Measurements from ENCODE around the gene NYNRIN.

NYNRIN gene

GRCh38 chr14:24409192-24409591 lies 10.4 kb downstream of the NYNRIN start:
- Histone ChIP-seq H3K4me1 (ENCODE audit: control insufficient read depth, insufficient read depth, low read length) (no peaks in the 10 kb centered on the region), H3K4me2 (ENCODE audit: low read length) (no peak overlapping the region), H3K4me3 (ENCODE audit: low read length) (no peak overlapping the region), H3K36me3 (ENCODE audit: insufficient read depth, low read length) (no peaks in the 10 kb centered on the region), H3K9ac (ENCODE audit: low read depth, low read length) (no peak overlapping the region), H3K9me3 (replicated peaks; ENCODE audit: low read length) (no peaks in the 10 kb centered on the region), H3K27me3 (ENCODE audit: control insufficient read depth, insufficient read depth, low read length) (peaks cover 24% of the 10 kb centered on the region)

- H3K36me3 ChIP-seq (ENCODE audit: insufficient read depth, low read length), result no peaks in the 10 kb centered on the region
- no peaks in the 10 kb centered on the region for H3K4me1 ChIP-seq (ENCODE audit: control insufficient read depth, insufficient read depth, low read length)
Observed at GRCh38 chr14:24409956-24410355, 11.2 kb downstream of the NYNRIN start.

GRCh38 chr14:24411443-24412389 lies 12.9 kb downstream of the NYNRIN start:
- Histone ChIP-seq H3K4me3 (ENCODE audit: low read length) (no peak overlapping the region), H3K27me3 (ENCODE audit: control insufficient read depth, insufficient read depth, low read length) (peaks cover 24% of the 10 kb centered on the region), H3K36me3 (ENCODE audit: insufficient read depth, low read length) (no peaks in the 10 kb centered on the region), H3K9ac (ENCODE audit: low read depth, low read length) (no peak overlapping the region), H3K9me3 (replicated peaks; ENCODE audit: low read length) (no peaks in the 10 kb centered on the region), H3K4me1 (ENCODE audit: control insufficient read depth, insufficient read depth, low read length) (no peaks in the 10 kb centered on the region), H3K4me2 (ENCODE audit: low read length) (no peak overlapping the region)

More at GRCh38 chr14:24409956-24410355, 11.2 kb downstream of the NYNRIN start:
- H3K4me3 ChIP-seq (ENCODE audit: low read length), result no peak overlapping the region
- peaks cover 24% of the 10 kb centered on the region for H3K27me3 ChIP-seq (ENCODE audit: control insufficient read depth, insufficient read depth, low read length)
- H3K9me3 ChIP-seq (replicated peaks; ENCODE audit: low read length), result no peaks in the 10 kb centered on the region
- no peak overlapping the region for H3K4me2 ChIP-seq (ENCODE audit: low read length)
- no peak overlapping the region for H3K9ac ChIP-seq (ENCODE audit: low read depth, low read length)

- Histone ChIP-seq H3K9me3 (replicated peaks; ENCODE audit: low read length) (no peaks in the 10 kb centered on the region), H3K4me3 (ENCODE audit: low read length) (no peak overlapping the region), H3K36me3 (ENCODE audit: insufficient read depth, low read length) (no peaks in the 10 kb centered on the region), H3K9ac (ENCODE audit: low read depth, low read length) (no peak overlapping the region), H3K4me1 (ENCODE audit: control insufficient read depth, insufficient read depth, low read length) (no peaks in the 10 kb centered on the region), H3K4me2 (ENCODE audit: low read length) (no peak overlapping the region), H3K27me3 (ENCODE audit: control insufficient read depth, insufficient read depth, low read length) (peaks cover 16% of the 10 kb centered on the region)
Observed at GRCh38 chr14:24414077-24414476, 15.3 kb downstream of the NYNRIN start.

- no peak overlapping the region for H3K4me3 ChIP-seq (ENCODE audit: low read length)
- no peak overlapping the region for H3K9ac ChIP-seq (ENCODE audit: low read depth, low read length)
- H3K27me3 ChIP-seq (ENCODE audit: control insufficient read depth, insufficient read depth, low read length), result peaks cover 14% of the 10 kb centered on the region
- no peaks in the 10 kb centered on the region for H3K9me3 ChIP-seq (replicated peaks; ENCODE audit: low read length)
- no peaks in the 10 kb centered on the region for H3K4me1 ChIP-seq (ENCODE audit: control insufficient read depth, insufficient read depth, low read length)
- no peak overlapping the region for H3K4me2 ChIP-seq (ENCODE audit: low read length)
- no peaks in the 10 kb centered on the region for H3K36me3 ChIP-seq (ENCODE audit: insufficient read depth, low read length)
Observed at GRCh38 chr14:24414732-24415420, 16.1 kb downstream of the NYNRIN start.

- Histone ChIP-seq H3K9me3 (replicated peaks; ENCODE audit: low read length) (no peaks in the 10 kb centered on the region), H3K4me1 (ENCODE audit: control insufficient read depth, insufficient read depth, low read length) (no peaks in the 10 kb centered on the region), H3K4me3 (ENCODE audit: low read length) (no peak overlapping the region), H3K4me2 (ENCODE audit: low read length) (no peak overlapping the region), H3K36me3 (ENCODE audit: insufficient read depth, low read length) (no peaks in the 10 kb centered on the region), H3K27me3 (ENCODE audit: control insufficient read depth, insufficient read depth, low read length) (peaks cover 13% of the 10 kb centered on the region), H3K9ac (ENCODE audit: low read depth, low read length) (no peak overlapping the region)
Observed at GRCh38 chr14:24415421-24416253, 16.8 kb downstream of the NYNRIN start.

GRCh38 chr14:24416254-24416931 lies 17.6 kb downstream of the NYNRIN start:
- H3K4me3 ChIP-seq (ENCODE audit: low read length), result no peak overlapping the region
- H3K36me3 ChIP-seq (ENCODE audit: insufficient read depth, low read length), result no peaks in the 10 kb centered on the region
- peaks cover 5% of the 10 kb centered on the region for H3K27me3 ChIP-seq (ENCODE audit: control insufficient read depth, insufficient read depth, low read length)
- H3K9ac ChIP-seq (ENCODE audit: low read depth, low read length), result no peak overlapping the region
- H3K4me2 ChIP-seq (ENCODE audit: low read length), result no peak overlapping the region
- no peaks in the 10 kb centered on the region for H3K4me1 ChIP-seq (ENCODE audit: control insufficient read depth, insufficient read depth, low read length)
- no peaks in the 10 kb centered on the region for H3K9me3 ChIP-seq (replicated peaks; ENCODE audit: low read length)

GRCh38 chr14:24416932-24417619 lies 18.3 kb downstream of the NYNRIN start:
- Histone ChIP-seq H3K4me2 (ENCODE audit: low read length) (no peak overlapping the region), H3K9ac (ENCODE audit: low read depth, low read length) (no peak overlapping the region), H3K4me3 (ENCODE audit: low read length) (no peak overlapping the region), H3K36me3 (ENCODE audit: insufficient read depth, low read length) (no peaks in the 10 kb centered on the region), H3K9me3 (replicated peaks; ENCODE audit: low read length) (no peaks in the 10 kb centered on the region), H3K27me3 (ENCODE audit: control insufficient read depth, insufficient read depth, low read length) (peaks cover 5% of the 10 kb centered on the region), H3K4me1 (ENCODE audit: control insufficient read depth, insufficient read depth, low read length) (no peaks in the 10 kb centered on the region)

- Histone ChIP-seq H3K9ac (ENCODE audit: low read depth, low read length) (no peak overlapping the region), H3K4me1 (ENCODE audit: control insufficient read depth, insufficient read depth, low read length) (no peaks in the 10 kb centered on the region), H3K36me3 (ENCODE audit: insufficient read depth, low read length) (no peaks in the 10 kb centered on the region), H3K4me2 (ENCODE audit: low read length) (no peak overlapping the region), H3K27me3 (ENCODE audit: control insufficient read depth, insufficient read depth, low read length) (peaks cover 7% of the 10 kb centered on the region), H3K4me3 (ENCODE audit: low read length) (no peak overlapping the region), H3K9me3 (replicated peaks; ENCODE audit: low read length) (no peaks in the 10 kb centered on the region)
Observed at GRCh38 chr14:24417832-24418491, 19.2 kb downstream of the NYNRIN start.

GRCh38 chr14:24418492-24418873 lies 19.7 kb downstream of the NYNRIN start:
- Histone ChIP-seq H3K4me2 (ENCODE audit: low read length) (no peak overlapping the region), H3K4me1 (ENCODE audit: control insufficient read depth, insufficient read depth, low read length) (no peaks in the 10 kb centered on the region), H3K9me3 (replicated peaks; ENCODE audit: low read length) (no peaks in the 10 kb centered on the region), H3K9ac (ENCODE audit: low read depth, low read length) (no peak overlapping the region), H3K4me3 (ENCODE audit: low read length) (no peak overlapping the region), H3K36me3 (ENCODE audit: insufficient read depth, low read length) (no peaks in the 10 kb centered on the region), H3K27me3 (ENCODE audit: control insufficient read depth, insufficient read depth, low read length) (peaks cover 11% of the 10 kb centered on the region)
